Astrocyte of the cerebellum (primary cell): Measurements from ENCODE around the gene E4F1.

Experiments
- DNase-seq: peaks from one replicate; pipeline ENCODE4 v3.0.0-alpha.2; 2011; ENCODE audit warnings: low read depth
- H3K4me3 ChIP-seq: 2 replicates; pipeline ENCODE4 v1.5.1; 2011; ENCODE audit warnings: mild to moderate bottlenecking, low read depth, low read length, moderate library complexity
- in situ Hi-C: cut with HindIII; loops from 2 replicates; pipeline ENCODE4 v1.10.0; 2017; ENCODE audit warnings: low sequenced_read_pairs
- TF ChIP-seq, protein P1 (sequence below): IDR thresholded peaks from 2 replicates; pipeline ENCODE4 v1.5.1; 2012; ENCODE audit warnings: low read length, low read depth, moderate library complexity, mild to moderate bottlenecking; ENCODE audit errors: missing control alignments

E4F1 gene

GRCh38 chr16:2228161-2228824 lies 4.9 kb downstream of the E4F1 start:
- in situ Hi-C loops, result no loop called here
- TF ChIP-seq, protein P1, sequence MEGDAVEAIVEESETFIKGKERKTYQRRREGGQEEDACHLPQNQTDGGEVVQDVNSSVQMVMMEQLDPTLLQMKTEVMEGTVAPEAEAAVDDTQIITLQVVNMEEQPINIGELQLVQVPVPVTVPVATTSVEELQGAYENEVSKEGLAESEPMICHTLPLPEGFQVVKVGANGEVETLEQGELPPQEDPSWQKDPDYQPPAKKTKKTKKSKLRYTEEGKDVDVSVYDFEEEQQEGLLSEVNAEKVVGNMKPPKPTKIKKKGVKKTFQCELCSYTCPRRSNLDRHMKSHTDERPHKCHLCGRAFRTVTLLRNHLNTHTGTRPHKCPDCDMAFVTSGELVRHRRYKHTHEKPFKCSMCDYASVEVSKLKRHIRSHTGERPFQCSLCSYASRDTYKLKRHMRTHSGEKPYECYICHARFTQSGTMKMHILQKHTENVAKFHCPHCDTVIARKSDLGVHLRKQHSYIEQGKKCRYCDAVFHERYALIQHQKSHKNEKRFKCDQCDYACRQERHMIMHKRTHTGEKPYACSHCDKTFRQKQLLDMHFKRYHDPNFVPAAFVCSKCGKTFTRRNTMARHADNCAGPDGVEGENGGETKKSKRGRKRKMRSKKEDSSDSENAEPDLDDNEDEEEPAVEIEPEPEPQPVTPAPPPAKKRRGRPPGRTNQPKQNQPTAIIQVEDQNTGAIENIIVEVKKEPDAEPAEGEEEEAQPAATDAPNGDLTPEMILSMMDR, result no peak
- DNase-seq, result no peak
- no peak overlapping the region for H3K4me3 ChIP-seq

DNA sequence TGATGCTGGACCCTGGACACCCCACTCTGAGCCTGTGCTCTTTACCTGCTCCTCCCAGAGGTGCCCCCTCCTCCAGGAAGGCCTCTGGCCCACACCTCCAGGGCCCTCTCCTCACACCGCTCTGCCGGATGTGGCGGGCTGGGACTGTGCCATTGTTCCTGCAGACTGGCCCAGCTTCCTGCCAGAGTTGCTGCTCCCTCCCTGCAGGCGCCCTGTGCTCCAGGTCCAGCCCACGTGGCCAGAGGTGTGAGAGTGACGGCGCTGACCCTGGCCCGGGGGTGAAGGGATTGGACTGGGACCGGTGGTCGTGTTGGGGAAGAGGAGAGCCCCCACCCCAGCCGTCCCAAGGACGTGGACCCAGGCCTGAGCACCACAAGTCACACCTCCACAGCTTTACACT lies 5.7 kb downstream of the E4F1 start:
- in situ Hi-C loops, result no loop called here
- DNase-seq, result no peak
- TF ChIP-seq, protein P1, result no peak
- H3K4me3 ChIP-seq, result no peak overlapping the region

- no peak for DNase-seq
- TF ChIP-seq, protein P1, result no peak
- in situ Hi-C loops, result no loop called here
- H3K4me3 ChIP-seq, result no peak overlapping the region
These were observed 6.3 kb downstream of the E4F1 start for GRCh38 chr16:2229632-2230250.

GRCh38 chr16:2230376-2230775 lies 7.0 kb downstream of the E4F1 start:
- TF ChIP-seq, protein P1, result no peak
- no peak for DNase-seq
- H3K4me3 ChIP-seq, result no peak overlapping the region
- in situ Hi-C loops, result no loop called here

GRCh38 chr16:2231016-2231931 lies 7.9 kb downstream of the E4F1 start:
- TF ChIP-seq, protein P1, result no peak
- H3K4me3 ChIP-seq, result no peak overlapping the region
- in situ Hi-C loops, result no loop called here
- DNase-seq, result no peak
